Gastroesophageal sphincter (tissue), 3 donors: Measurements from ENCODE around the gene SEC24D.

Experiments used
- POLR2A ChIP-seq, 2 donors: fragments of 450-650 bp; IDR thresholded peaks; one replicate each; pipeline ENCODE4 v1.6.1; 2017; ENCODE audit warnings: antibody characterized with exemption in 2 of 2, mild to moderate bottlenecking in 2 of 2, moderate library complexity in 1 of 2
- POLR2AphosphoS5 ChIP-seq: sonication (generic); formaldehyde crosslinking; IDR thresholded peaks from one replicate; pipeline ENCODE4 v1.6.1; 2017; ENCODE audit warnings: antibody characterized with exemption
- TF ChIP-seq, protein P1 (sequence below), 4 experiments: fragments of 200-600 bp in 2 of 4; fragments of 450-650 bp in 2 of 4; sonication (generic) in 1 of 4; IDR thresholded peaks; one replicate each; pipeline ENCODE4 v1.5.1; 2017 to 2019; ENCODE audit warnings: antibody characterized with exemption in 4 of 4, mild to moderate bottlenecking in 2 of 4, moderate library complexity in 2 of 4

GRCh38 chr4:118762155-118762554 is 73.8 kb downstream of the SEC24D start:
- TF ChIP-seq, protein P1, sequence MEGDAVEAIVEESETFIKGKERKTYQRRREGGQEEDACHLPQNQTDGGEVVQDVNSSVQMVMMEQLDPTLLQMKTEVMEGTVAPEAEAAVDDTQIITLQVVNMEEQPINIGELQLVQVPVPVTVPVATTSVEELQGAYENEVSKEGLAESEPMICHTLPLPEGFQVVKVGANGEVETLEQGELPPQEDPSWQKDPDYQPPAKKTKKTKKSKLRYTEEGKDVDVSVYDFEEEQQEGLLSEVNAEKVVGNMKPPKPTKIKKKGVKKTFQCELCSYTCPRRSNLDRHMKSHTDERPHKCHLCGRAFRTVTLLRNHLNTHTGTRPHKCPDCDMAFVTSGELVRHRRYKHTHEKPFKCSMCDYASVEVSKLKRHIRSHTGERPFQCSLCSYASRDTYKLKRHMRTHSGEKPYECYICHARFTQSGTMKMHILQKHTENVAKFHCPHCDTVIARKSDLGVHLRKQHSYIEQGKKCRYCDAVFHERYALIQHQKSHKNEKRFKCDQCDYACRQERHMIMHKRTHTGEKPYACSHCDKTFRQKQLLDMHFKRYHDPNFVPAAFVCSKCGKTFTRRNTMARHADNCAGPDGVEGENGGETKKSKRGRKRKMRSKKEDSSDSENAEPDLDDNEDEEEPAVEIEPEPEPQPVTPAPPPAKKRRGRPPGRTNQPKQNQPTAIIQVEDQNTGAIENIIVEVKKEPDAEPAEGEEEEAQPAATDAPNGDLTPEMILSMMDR (IDR thresholded peaks at IDR 0.05) = no peak
- no peak for TF ChIP-seq POLR2AphosphoS5
- no peak for TF ChIP-seq POLR2A (IDR thresholded peaks at IDR 0.05)
